HG03060 (cell line): Measurements from ENCODE around the gene DLGAP1.

Experiments
- ATAC-seq: cut with Tn5 transposase; IDR thresholded peaks from one replicate; pipeline ENCODE4 v1.9.1; 2021; ENCODE audit warnings: low read depth, moderate number of reproducible peaks; ENCODE audit not compliant: unreplicated experiment

Gene DLGAP1

DNA sequence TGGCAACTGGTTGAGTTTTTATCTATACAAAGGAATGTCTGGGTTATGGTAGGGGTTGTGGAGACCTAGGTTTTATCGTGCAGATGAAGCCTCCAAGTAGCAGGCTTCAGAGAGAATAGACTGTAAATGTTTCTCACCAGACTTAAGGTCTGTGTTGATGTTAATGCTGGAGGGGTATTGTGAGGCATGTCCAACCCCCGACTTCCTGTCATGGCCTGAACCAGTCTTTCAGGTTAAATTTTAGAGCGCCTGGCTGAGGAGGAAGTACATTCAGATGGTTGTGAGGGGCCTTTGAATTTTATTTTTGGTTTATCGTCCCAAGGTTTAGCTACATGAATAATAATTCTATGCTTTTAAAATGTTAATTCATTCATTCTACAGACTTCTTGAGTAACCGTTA, 435.1 kb downstream of the DLGAP1 start:
- ATAC-seq: no peak

DNA sequence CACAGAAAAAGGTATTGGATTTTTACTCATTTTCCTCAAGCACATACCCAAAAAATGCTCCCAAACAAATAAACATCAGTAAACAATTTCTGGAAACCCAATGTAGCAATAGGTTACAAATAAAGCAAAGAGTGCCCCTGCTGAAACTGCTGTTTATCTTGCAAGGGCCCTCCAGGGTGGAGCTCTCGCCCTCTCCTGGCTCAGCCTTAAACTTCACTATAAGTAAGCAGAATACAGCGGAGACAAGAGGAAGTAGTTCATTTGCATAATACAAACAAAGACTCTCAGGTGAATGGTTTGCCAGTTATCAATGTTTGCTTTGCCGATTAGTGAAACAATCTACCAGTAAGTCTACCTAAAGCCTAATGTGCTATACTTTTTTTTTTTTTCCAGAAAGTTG, 437.6 kb downstream of the DLGAP1 start:
- ATAC-seq: peak; percentile 91

DNA sequence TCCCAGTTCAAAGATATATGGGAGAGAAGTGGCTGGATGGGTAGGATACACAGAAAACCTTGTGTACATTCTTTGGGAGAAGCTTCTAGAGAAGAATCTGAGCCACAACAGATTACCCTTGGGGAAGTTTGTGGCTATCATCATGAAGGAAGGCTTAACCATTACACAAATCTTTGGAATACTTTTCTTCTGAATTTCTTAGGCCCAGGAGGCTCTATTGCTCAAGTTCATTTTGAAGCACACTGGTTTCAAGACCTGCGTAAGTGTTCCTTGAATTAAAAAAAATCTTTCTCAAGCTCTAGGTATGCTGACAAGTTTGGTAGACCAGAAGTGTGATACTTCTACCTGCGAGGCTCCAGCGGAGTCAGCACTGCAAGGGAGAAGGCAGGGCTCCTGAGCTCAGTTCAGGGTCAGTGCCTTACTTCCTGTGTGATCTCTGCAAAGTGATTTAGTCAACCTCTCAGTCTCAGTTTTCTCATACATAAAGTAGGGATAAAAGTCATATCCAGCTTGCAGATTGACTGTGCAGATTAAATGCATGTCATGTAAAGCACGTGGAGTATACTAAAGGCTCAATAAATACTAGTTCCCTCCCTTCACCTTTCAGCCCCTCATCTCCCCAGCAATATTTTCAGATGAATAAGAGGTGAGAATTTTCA, 438.6 kb downstream of the DLGAP1 start:
- no peak for ATAC-seq

- ATAC-seq: no peak
These were observed 447.3 kb downstream of the DLGAP1 start for GRCh38 chr18:4007846-4008245.

GRCh38 chr18:4004183-4004829, 450.8 kb downstream of the DLGAP1 start:
- ATAC-seq: no peak

DNA sequence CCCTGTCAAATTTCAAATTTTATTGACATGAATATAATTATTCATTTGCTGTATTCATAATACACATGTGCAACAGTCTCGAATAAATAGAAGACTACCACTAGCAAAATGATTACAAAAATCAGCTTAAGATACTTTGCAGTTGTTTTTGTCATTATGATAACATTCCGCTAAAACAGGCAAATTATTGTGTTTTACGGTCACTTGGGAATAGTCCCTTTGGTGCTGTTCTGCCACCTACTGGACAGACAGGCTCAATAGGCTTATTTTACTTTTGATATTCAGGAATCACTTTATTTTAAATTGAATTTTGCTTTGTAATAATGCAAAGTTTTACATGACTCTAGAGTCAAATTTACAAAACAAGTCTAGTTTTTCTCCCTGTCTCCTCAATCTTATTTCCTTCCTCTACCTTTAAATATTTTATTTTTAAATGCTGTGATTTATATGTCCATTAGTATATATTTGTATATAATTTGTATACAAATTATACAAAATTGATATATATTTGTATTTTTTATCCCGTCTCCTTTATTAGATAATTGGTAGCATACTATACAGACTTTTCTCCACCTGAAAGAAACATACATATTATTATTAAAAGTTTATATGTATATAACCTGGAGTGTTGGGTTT, 456.3 kb downstream of the DLGAP1 start:
- ATAC-seq: no peak

DNA sequence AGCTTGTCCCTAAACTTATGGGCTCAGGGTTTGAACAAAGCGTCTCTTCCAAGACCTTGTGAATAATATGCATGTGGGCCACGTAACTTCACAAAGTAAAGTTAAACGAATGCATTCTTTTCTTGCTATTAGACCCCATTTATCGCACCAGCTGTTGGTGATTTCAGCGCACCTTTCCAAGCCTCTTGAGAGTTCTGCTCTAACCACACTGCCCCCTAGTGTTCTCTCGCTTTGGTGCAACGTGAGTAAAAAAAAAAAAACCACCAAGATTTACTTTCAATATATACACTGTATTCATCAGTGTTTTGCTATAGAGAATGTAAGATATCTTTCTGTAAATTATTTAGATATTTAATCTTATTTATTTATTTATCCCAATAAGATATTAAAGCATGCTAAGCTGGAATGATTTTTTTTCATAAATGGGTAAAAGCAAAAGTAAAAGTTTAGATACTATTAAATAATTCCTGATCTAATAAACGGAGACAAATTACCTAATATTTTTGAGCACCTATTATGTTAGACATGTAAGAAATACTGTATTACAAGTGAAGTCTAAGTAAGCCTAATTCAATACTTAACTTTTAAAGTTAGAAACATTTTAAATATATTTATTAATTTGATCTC, 459.5 kb downstream of the DLGAP1 start:
- ATAC-seq: no peak

- no peak for ATAC-seq
These were observed 461.0 kb downstream of the DLGAP1 start for GRCh38 chr18:3993941-3994687.

DNA sequence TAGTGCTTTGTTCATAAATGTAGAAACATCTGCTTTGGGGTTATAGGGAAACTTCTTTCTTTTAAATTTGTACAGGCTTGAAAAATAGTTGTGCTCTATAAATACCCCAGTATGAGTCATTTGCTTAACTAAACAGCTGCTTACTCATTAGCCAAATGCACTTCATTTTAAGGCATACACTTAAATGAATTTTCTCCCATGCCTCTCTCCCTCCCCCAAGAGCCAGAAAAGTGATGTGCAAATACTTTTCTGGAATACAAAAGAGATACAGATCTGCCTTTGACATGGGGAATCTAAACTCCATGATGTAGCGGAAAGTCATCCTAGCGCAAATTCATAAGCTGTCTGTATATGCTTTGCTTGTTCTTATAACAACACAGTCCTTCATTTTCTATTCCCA, 469.4 kb downstream of the DLGAP1 start:
- ATAC-seq: no peak

DNA sequence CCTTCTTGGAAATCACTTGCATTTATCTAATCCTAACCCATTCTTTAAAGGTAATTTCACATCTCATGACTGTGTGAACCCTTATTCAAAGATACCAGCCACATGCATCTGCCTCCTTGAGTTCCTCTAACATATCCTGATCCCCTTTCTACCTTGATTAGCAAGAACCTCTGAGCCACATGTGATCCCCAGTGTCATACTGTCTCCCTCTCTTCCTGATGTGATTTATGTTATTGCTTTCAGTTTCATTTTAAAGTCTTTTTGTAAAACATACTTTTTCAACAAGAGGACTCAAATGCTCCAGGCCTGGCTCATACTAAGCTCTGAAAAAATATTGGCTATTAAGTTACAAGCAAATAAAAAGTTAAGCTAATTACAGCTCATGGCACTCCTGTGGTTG, 470.1 kb downstream of the DLGAP1 start:
- ATAC-seq: no peak

DNA sequence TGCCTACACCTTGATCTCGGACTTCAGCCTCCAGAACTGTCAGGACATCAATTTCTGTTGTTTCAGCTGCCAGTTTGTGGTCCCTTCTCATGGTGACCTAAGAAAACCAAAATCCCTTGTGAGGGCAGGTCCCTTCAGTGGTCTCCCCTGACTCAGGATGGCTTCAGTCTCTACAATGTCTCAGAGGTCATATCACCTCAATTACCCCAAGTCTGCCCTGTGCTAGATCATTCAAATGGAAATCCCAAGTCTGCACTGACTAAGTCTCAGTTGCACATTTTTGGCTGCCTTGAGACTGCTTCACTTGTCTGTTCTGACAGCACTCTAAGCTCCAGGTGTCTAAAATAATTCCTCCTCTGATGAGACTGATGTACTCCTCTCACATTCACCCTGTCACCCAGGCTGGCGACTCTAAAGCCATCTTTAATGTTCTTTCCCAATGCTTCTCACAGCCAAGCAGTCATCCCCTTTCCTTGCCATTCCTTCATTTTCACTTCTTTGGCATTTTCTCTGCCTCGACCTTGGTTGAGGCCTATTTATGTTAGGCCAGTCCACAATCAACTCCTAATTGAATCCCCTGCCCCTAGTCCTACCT, 470.8 kb downstream of the DLGAP1 start:
- ATAC-seq: no peak

- ATAC-seq: no peak
These were observed 471.6 kb downstream of the DLGAP1 start for GRCh38 chr18:3983351-3983969.

- ATAC-seq: no peak
These were observed 472.6 kb downstream of the DLGAP1 start for GRCh38 chr18:3982541-3982940.

- no peak for ATAC-seq
These were observed 476.1 kb downstream of the DLGAP1 start for GRCh38 chr18:3979024-3979423.

- no peak for ATAC-seq
These were observed 481.8 kb downstream of the DLGAP1 start for GRCh38 chr18:3973191-3973850.

GRCh38 chr18:3972291-3972930, 482.7 kb downstream of the DLGAP1 start:
- no peak for ATAC-seq

GRCh38 chr18:3970929-3971328, 484.2 kb downstream of the DLGAP1 start:
- no peak for ATAC-seq

DNA sequence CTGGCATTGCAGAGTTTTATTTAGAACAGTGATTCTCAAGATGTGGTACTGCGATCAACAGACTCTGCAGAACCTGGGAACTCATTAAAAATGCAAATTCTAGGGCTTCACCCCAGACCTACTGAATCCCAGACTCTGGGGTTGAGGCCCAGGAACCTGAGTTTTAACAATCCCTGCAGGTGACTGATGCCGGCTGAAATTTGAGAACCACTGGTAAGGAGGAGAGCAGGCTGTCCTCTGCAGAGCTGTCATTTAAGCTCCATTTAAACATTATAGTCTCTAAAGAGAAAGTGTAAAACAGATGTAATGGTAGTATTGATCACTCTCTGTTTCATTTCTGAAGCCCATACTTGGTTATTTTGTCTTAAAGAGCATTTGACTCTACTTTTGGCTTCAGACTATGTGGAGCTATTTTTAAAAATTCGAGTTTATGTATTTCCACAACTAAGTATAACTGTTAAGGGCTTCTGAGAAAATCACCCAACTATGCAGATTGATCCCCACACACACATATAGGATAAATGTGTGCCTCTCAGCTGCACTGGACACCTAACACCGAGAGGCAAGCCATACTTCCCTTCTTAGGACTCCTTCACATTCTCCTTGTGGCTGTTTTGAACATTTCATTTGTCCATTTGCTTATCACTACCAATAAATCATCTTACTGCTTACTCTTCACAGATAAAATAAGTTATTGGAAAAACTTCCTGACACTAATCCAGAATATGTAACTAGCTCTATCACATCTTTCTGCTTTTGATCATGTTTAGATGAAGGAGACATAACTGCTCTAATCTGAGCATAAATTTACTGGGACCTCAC, 487.5 kb downstream of the DLGAP1 start:
- no peak for ATAC-seq
